OCI-LY1 (cell line): Measurements from ENCODE around the gene CUX1.

Experiments used
- H2AFZ ChIP-seq: fragments of 200-600 bp; sonication (generic), shearing (Covaris generic); 2 replicates; pipeline ENCODE4 v1.6.0; 2014; ENCODE audit warnings: antibody characterized with exemption, mild to moderate bottlenecking, low read length
- H3F3A ChIP-seq: fragments of 200-600 bp; sonication (generic), shearing (Covaris generic); 2 replicates; pipeline ENCODE4 v1.6.0; 2014; ENCODE audit warnings: mild to moderate bottlenecking, antibody characterized with exemption, low read length, moderate library complexity; ENCODE audit not compliant: insufficient read depth
- H3K27ac ChIP-seq: fragments of 200-600 bp; sonication (generic); 2 replicates; pipeline ENCODE4 v1.5.1; 2014; ENCODE audit warnings: low read length, mixed run types, mild to moderate bottlenecking, low read depth; ENCODE audit not compliant: poor library complexity, severe bottlenecking
- H3K27me3 ChIP-seq: fragments of 200-600 bp; sonication (generic); 2 replicates; pipeline ENCODE4 v1.6.0; 2014; ENCODE audit warnings: antibody characterized with exemption, mild to moderate bottlenecking, low read length, moderate library complexity; ENCODE audit not compliant: insufficient read depth
- H3K36me3 ChIP-seq: fragments of 200-600 bp; sonication (generic); 2 replicates; pipeline ENCODE4 v1.6.1; 2014; ENCODE audit warnings: mild to moderate bottlenecking, antibody characterized with exemption, low read length, moderate library complexity, mixed read lengths; ENCODE audit not compliant: insufficient read depth
- H3K4me1 ChIP-seq: fragments of 200-600 bp; sonication (generic); 2 replicates; pipeline ENCODE4 v1.5.1; 2014; ENCODE audit warnings: mild to moderate bottlenecking, low read length, moderate library complexity; ENCODE audit not compliant: insufficient read depth, severe bottlenecking
- H3K4me2 ChIP-seq: fragments of 200-600 bp; sonication (generic), shearing (Covaris generic); 2 replicates; pipeline ENCODE4 v1.6.1; 2014; ENCODE audit warnings: low read length
- H3K4me3 ChIP-seq: fragments of 200-600 bp; sonication (generic); 2 replicates; pipeline ENCODE4 v1.5.1; 2014; ENCODE audit warnings: low read length, low read depth, mild to moderate bottlenecking, mixed read lengths; ENCODE audit not compliant: poor library complexity, severe bottlenecking
- H3K79me2 ChIP-seq: fragments of 200-600 bp; shearing (Covaris generic); 2 replicates; pipeline ENCODE4 v1.6.1; 2016; ENCODE audit warnings: mixed run types, low read length, mixed read lengths; ENCODE audit not compliant: insufficient read depth
- H3K9ac ChIP-seq: fragments of 200-600 bp; sonication (generic), shearing (Covaris generic); 2 replicates; pipeline ENCODE4 v1.6.1; 2014; ENCODE audit warnings: mild to moderate bottlenecking, low read length, mixed read lengths
- H3K9me2 ChIP-seq: fragments of 200-600 bp; sonication (generic), shearing (Covaris generic); 2 replicates; pipeline ENCODE4 v1.6.1; 2014; ENCODE audit warnings: low read depth, mild to moderate bottlenecking, low read length, mixed read lengths
- H3K9me3 ChIP-seq: fragments of 200-600 bp; shearing (Covaris generic); 2 replicates; pipeline ENCODE4 v1.6.1; 2014; ENCODE audit warnings: low read length, mixed read lengths
- H4K20me1 ChIP-seq: fragments of 200-600 bp; sonication (generic), shearing (Covaris generic); 2 replicates; pipeline ENCODE4 v1.6.0; 2016; ENCODE audit warnings: mild to moderate bottlenecking, low read length; ENCODE audit not compliant: insufficient read depth
- EZH2 ChIP-seq: fragments of 200-600 bp; sonication (generic), shearing (Covaris generic); IDR thresholded peaks from 2 replicates; pipeline ENCODE4 v1.8.0; 2017; ENCODE audit warnings: borderline replicate concordance, mixed run types, mild to moderate bottlenecking, antibody characterized with exemption, low read length, moderate library complexity, mixed read lengths
- TF ChIP-seq, protein P1 (sequence below): fragments of 200-600 bp; sonication (generic), shearing (Covaris generic); IDR thresholded peaks from 2 replicates; pipeline ENCODE4 v1.5.1; 2017; ENCODE audit warnings: mild to moderate bottlenecking, antibody characterized with exemption, low read length, moderate library complexity, mixed read lengths

CUX1 gene

GRCh38 chr7:102129636-102130370 lies 312.4 kb downstream of the CUX1 start:
- Histone ChIP-seq H3F3A (no peaks in the 10 kb centered on the region; the same call in 1 of the 2 replicates), H3K9ac (no peak overlapping the region), H4K20me1 (no peaks in the 10 kb centered on the region), H3K36me3 (peaks cover 71% of the 10 kb centered on the region), H3K4me3 (no peak overlapping the region), H3K79me2 (no peaks in the 10 kb centered on the region), H3K27ac (no peak overlapping the region), H3K4me2 (no peak overlapping the region), H2AFZ (no peak overlapping the region), H3K27me3 (no peaks in the 10 kb centered on the region), H3K9me2 (no peaks in the 10 kb centered on the region), H3K4me1 (peaks cover 6% of the 10 kb centered on the region), H3K9me3 (no peaks in the 10 kb centered on the region)
- TF ChIP-seq, protein P1, sequence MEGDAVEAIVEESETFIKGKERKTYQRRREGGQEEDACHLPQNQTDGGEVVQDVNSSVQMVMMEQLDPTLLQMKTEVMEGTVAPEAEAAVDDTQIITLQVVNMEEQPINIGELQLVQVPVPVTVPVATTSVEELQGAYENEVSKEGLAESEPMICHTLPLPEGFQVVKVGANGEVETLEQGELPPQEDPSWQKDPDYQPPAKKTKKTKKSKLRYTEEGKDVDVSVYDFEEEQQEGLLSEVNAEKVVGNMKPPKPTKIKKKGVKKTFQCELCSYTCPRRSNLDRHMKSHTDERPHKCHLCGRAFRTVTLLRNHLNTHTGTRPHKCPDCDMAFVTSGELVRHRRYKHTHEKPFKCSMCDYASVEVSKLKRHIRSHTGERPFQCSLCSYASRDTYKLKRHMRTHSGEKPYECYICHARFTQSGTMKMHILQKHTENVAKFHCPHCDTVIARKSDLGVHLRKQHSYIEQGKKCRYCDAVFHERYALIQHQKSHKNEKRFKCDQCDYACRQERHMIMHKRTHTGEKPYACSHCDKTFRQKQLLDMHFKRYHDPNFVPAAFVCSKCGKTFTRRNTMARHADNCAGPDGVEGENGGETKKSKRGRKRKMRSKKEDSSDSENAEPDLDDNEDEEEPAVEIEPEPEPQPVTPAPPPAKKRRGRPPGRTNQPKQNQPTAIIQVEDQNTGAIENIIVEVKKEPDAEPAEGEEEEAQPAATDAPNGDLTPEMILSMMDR: no peak
- no peak for TF ChIP-seq EZH2

DNA sequence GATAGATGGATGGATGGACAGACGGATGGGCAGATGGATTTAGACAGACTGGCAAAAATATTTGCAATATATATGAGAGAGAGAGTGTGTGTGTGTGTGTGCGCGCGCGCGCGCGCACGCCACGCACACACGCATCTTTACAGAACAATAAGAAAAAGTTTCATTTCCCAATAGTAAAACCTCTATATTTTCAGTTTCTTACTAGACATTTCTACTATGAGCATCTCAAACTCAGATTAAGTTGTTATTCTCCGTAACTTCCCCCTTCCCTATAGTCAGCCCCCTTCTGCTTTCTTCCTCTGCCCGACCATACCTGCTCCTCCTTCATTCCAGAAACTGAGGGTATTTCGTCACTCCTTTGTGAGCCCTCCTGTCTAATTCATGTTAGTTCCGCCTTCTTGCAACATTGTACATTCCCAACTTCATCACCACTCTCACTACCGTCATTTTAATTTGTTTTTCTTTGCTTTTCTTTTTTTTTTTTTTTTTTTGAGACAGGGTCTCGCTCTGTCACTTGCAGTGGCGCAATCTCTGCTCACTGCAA lies 314.9 kb downstream of the CUX1 start:
- H4K20me1 ChIP-seq: no peaks in the 10 kb centered on the region
- no peak overlapping the region for H3K9ac ChIP-seq
- H3K27me3 ChIP-seq: no peaks in the 10 kb centered on the region
- no peaks in the 10 kb centered on the region; the same call in 1 of the 2 replicates for H3F3A ChIP-seq
- H3K9me2 ChIP-seq: no peaks in the 10 kb centered on the region
- H2AFZ ChIP-seq: no peak overlapping the region
- H3K79me2 ChIP-seq: no peaks in the 10 kb centered on the region
- no peaks in the 10 kb centered on the region for H3K4me1 ChIP-seq
- H3K9me3 ChIP-seq: no peaks in the 10 kb centered on the region
- TF ChIP-seq EZH2: no peak
- TF ChIP-seq, protein P1: no peak
- no peak overlapping the region for H3K27ac ChIP-seq
- H3K4me3 ChIP-seq: no peak overlapping the region
- peaks cover 66% of the 10 kb centered on the region for H3K36me3 ChIP-seq
- no peak overlapping the region for H3K4me2 ChIP-seq

GRCh38 chr7:102138676-102139075 lies 321.2 kb downstream of the CUX1 start:
- H3K27ac ChIP-seq: no peak overlapping the region
- TF ChIP-seq EZH2: no peak
- TF ChIP-seq, protein P1: no peak

More at GRCh38 chr7:102138676-102139075, 321.2 kb downstream of the CUX1 start:
- H3K79me2 ChIP-seq: no peaks in the 10 kb centered on the region
- H3K9ac ChIP-seq: no peak overlapping the region
- no peaks in the 10 kb centered on the region for H3K27me3 ChIP-seq
- peaks cover 77% of the 10 kb centered on the region for H3K36me3 ChIP-seq
- H4K20me1 ChIP-seq: no peaks in the 10 kb centered on the region
- H3F3A ChIP-seq: no peaks in the 10 kb centered on the region
- no peak overlapping the region for H2AFZ ChIP-seq
- H3K4me1 ChIP-seq: peaks cover 16% of the 10 kb centered on the region
- no peaks in the 10 kb centered on the region for H3K9me3 ChIP-seq
- H3K9me2 ChIP-seq: no peaks in the 10 kb centered on the region
- H3K4me3 ChIP-seq: no peak overlapping the region
- H3K4me2 ChIP-seq: no peak overlapping the region
